Measurements from ENCODE around the gene ODF4. TPM values are rescaled to one million over a fixed set of nuclear protein-coding genes. Genes with fewer than 3 reads are reported as not detected.
A peak's percentile ranks its signal among the peaks of the same experiment; 100 is the strongest.

ODF4 gene
- total and polyA plus RNA-seq, 2 donors from 2014 or later, result not detected

DNA sequence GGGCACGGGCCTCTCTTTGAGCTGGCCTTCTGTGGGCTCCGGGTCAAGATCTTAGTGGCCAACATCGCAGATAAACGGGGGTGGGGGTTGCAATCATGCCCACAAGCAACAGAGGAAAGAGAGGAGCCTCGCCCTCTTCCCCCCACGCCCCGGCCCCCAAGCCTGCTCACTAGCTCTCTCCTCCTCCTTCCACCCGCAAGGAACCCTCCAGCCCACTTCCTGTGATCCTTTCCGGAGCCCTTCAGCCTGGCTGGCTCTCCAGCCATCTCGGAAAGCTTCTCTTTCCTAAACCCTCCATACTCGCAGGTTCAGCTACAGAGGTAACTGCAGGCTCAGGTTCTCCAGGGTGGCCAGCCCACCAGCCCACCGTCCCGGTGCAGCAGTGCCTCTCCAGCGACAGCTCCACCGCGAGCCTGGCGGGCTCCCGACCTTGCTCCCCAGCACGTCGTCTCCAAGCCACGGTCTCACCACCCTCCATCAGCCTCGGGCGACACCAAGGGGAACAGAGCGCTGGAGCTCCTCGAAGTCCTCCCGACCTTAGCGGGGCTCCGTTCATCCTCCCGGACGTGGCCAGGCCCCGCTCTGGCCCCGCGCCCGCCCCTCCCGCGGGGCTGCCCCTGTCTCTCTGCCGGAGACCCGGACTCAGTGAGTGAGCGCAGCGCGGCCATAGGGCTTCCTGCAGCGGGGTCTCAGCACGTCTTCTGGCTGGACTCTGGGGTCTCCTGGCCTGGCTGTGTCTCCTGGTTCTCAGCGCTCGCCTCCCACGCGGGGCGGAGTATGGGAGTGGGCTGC lies 12.9 kb upstream of the ODF4 start:
- Histone ChIP-seq H3K36me3 (ENCODE audit: control insufficient read depth in 2 of 3, insufficient read depth in 3 of 3, low read length in 3 of 3) (no peaks in the 10 kb centered on the region), H3K4me3 (ENCODE audit: low read length in 3 of 3) (peak overlapping the region; percentile 42 to 70 (median 63)), H3K9ac (ENCODE audit: low read length in 3 of 3) (peak overlapping the region; percentile 29 to 61 (median 44)), H3K27me3 (ENCODE audit: control insufficient read depth, insufficient read depth, low read length) (no peaks in the 10 kb centered on the region), H3K4me1 (ENCODE audit: control insufficient read depth in 2 of 3, insufficient read depth in 2 of 3, low read depth in 1 of 3, low read length in 3 of 3) (peaks cover 0 to 13% (median 0%) of the 10 kb centered on the region in 3 donors), H3K9me3 (ENCODE audit: control insufficient read depth in 2 of 3, insufficient read depth in 1 of 3, low read length in 3 of 3) (no peaks in the 10 kb centered on the region), H3K27ac (ENCODE audit: low read depth in 2 of 2, low read length in 2 of 2) (peak overlapping the region; percentile 41 to 48)
- no peak for FAIRE-seq
- intact Hi-C loops (cut with DNase I), result no loop called here
- TF ChIP-seq, protein P1, sequence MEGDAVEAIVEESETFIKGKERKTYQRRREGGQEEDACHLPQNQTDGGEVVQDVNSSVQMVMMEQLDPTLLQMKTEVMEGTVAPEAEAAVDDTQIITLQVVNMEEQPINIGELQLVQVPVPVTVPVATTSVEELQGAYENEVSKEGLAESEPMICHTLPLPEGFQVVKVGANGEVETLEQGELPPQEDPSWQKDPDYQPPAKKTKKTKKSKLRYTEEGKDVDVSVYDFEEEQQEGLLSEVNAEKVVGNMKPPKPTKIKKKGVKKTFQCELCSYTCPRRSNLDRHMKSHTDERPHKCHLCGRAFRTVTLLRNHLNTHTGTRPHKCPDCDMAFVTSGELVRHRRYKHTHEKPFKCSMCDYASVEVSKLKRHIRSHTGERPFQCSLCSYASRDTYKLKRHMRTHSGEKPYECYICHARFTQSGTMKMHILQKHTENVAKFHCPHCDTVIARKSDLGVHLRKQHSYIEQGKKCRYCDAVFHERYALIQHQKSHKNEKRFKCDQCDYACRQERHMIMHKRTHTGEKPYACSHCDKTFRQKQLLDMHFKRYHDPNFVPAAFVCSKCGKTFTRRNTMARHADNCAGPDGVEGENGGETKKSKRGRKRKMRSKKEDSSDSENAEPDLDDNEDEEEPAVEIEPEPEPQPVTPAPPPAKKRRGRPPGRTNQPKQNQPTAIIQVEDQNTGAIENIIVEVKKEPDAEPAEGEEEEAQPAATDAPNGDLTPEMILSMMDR (IDR thresholded peaks at IDR 0.05; ENCODE audit: borderline replicate concordance, extremely low read depth, insufficient read depth), result no peak
- peak; percentile 70 to 80 (median 77) for DNase-seq

DNA sequence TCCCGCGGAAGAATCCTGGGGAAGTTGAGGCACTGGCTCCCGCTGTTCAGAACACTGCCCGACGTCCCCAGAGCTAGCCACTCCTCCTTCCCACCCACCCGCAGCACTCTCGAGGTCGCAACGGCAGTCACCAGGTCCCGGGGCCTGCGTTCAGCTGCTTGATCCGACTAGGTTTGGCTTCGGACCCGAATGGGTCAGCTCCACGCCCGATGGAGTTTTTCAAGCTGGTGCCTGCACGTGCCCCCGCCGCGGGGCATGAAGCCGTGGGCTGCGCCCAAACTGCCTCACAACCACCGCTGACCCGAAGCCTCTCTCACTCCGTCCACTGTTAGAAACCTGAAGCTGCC lies 12.4 kb upstream of the ODF4 start:
- TF ChIP-seq, protein P1 (IDR thresholded peaks at IDR 0.05; ENCODE audit: borderline replicate concordance, extremely low read depth, insufficient read depth), result no peak
- FAIRE-seq (no peak), DNase-seq (peak in 3 of 5 donors; percentile 36 to 54 (median 36))
- no peaks in the 10 kb centered on the region for H3K36me3 ChIP-seq (ENCODE audit: control insufficient read depth in 2 of 3, insufficient read depth in 3 of 3, low read length in 3 of 3)
- peak overlapping the region; percentile 42 to 70 (median 63) for H3K4me3 ChIP-seq (ENCODE audit: low read length in 3 of 3)
- intact Hi-C loops (cut with DNase I), result no loop called here
- peak overlapping the region; percentile 26 to 61 (median 46) for H3K9ac ChIP-seq (ENCODE audit: low read length in 3 of 3)
- H3K27me3 ChIP-seq (ENCODE audit: control insufficient read depth, insufficient read depth, low read length), result no peaks in the 10 kb centered on the region
- peaks cover 0 to 13% (median 0%) of the 10 kb centered on the region in 3 donors for H3K4me1 ChIP-seq (ENCODE audit: control insufficient read depth in 2 of 3, insufficient read depth in 2 of 3, low read depth in 1 of 3, low read length in 3 of 3)
- no peaks in the 10 kb centered on the region for H3K9me3 ChIP-seq (ENCODE audit: control insufficient read depth in 2 of 3, insufficient read depth in 1 of 3, low read length in 3 of 3)
- H3K27ac ChIP-seq (ENCODE audit: low read depth in 2 of 2, low read length in 2 of 2), result no peak overlapping the region

DNA sequence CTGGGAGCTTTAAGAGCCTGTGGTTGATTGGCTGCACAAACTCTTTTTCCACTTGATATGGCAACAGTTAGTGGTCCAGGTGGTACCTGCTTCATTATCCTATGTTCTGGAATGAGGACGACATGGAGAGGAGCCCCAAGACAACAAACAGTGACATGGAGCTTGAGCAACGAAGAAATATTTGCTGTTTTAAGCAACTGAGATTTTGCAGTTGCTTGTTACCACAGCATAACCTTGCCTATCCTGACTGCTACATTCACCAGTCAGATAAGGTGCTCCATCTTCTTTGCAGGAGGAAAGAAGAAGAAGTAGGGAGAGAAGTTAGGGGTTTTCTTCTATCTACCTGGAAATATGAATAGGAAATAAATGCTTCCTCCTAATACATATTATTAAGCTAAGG lies 7.5 kb upstream of the ODF4 start:
- H3K4me3 ChIP-seq (ENCODE audit: low read length in 3 of 3), result no peak overlapping the region
- no peak for DNase-seq
- H3K27ac ChIP-seq (ENCODE audit: low read depth in 2 of 2, low read length in 2 of 2), result no peak overlapping the region
- H3K36me3 ChIP-seq (ENCODE audit: control insufficient read depth in 2 of 3, insufficient read depth in 3 of 3, low read length in 3 of 3), result no peaks in the 10 kb centered on the region
- intact Hi-C loops (cut with DNase I), result no loop called here
- H3K9me3 ChIP-seq (ENCODE audit: control insufficient read depth in 2 of 3, insufficient read depth in 1 of 3, low read length in 3 of 3), result no peaks in the 10 kb centered on the region
- no peak for FAIRE-seq
- peaks cover 0 to 4% (median 0%) of the 10 kb centered on the region in 3 donors for H3K4me1 ChIP-seq (ENCODE audit: control insufficient read depth in 2 of 3, insufficient read depth in 2 of 3, low read depth in 1 of 3, low read length in 3 of 3)
- TF ChIP-seq, protein P1 (IDR thresholded peaks at IDR 0.05; ENCODE audit: borderline replicate concordance, extremely low read depth, insufficient read depth), result no peak
- no peaks in the 10 kb centered on the region for H3K27me3 ChIP-seq (ENCODE audit: control insufficient read depth, insufficient read depth, low read length)
- no peak overlapping the region for H3K9ac ChIP-seq (ENCODE audit: low read length in 3 of 3)
